NCI-H524 treated with DMSO at 0.1 percent for 48 hours (cell line): ENCODE results near the gene CTNNBIP1.

ENCODE experiments used
- DNase-seq: peaks from one replicate; lab custom pipeline; 2025; lab: John Stamatoyannopoulos, UW

The CTNNBIP1 gene

DNA sequence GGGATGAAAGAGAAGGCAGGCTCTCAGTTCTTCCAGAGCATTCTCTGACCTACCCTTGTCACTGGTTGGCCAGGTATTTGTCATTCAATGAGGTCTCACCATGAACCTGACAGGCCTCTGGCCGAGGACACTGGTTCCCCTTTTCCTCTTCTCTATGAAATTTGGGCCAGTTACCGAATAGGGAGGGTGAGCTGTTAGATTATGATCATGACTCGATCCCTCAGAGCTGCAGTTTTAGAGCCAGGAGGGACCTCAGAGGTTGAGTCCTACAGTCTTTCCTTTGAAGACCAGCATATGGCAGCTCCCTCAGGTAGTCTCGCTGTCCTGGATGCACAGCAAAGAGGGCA lies 56.8 kb downstream of the CTNNBIP1 start:
- DNase-seq = no peak

DNA sequence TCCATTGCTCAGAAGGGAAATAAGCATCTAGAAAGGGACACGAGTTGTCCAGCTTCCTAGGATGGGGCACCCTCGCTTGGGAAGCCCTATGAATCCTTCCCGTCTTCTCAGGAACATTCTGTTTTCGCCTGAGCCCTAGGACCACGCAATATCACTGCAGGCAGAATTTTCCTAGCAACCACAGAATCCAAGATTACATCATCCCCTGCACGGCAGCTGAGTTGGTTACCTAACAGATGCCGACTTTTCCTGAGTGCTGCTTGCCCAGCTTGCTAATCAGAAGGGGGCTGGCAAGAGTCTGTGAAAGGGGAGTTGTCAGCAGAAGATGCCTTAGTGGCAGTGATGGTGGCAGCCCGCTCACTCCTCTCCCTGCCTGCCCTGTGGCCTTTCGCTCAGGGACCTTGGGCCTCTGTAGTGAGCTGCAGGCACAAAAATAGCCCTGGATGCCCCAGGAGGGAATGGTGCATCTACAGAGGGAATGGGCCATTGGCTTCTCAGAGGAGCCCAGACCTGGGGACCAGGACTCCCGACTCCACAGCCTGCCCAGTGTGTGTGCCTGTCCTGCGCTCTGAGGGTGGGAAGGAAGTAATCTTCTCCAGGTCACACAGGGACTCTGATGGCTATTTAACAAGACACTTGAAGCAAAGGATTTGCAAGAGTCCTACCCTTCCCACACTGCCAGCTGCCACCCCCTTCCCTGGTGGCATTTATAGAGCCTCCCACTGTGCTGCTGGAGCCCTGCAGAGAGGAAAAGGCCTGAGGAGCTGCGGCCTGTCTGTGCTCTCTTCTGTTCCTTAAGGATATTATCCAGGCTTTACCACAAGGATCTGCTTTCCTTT lies 57.4 kb downstream of the CTNNBIP1 start:
- peak; percentile 83 for DNase-seq

DNA sequence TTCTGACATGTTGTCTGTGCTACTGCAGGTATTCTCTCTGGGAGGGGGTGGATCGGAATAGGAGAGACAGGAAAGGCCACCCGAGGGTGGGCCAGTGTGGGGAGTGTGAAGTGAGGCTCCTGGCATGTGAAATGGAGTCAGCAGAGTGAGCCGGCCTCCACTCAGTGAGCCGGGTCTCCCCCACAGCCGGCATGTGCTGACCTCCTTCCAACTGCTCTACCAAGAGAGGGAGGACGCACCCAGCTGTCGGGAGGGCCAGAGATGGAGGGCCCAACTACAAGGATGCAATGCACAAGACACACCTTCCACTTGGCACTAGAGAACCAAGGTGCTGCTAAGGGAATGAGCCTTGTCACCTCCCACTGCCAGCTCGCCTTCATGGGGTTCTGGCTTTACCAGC lies 58.1 kb downstream of the CTNNBIP1 start:
- DNase-seq = no peak

DNA sequence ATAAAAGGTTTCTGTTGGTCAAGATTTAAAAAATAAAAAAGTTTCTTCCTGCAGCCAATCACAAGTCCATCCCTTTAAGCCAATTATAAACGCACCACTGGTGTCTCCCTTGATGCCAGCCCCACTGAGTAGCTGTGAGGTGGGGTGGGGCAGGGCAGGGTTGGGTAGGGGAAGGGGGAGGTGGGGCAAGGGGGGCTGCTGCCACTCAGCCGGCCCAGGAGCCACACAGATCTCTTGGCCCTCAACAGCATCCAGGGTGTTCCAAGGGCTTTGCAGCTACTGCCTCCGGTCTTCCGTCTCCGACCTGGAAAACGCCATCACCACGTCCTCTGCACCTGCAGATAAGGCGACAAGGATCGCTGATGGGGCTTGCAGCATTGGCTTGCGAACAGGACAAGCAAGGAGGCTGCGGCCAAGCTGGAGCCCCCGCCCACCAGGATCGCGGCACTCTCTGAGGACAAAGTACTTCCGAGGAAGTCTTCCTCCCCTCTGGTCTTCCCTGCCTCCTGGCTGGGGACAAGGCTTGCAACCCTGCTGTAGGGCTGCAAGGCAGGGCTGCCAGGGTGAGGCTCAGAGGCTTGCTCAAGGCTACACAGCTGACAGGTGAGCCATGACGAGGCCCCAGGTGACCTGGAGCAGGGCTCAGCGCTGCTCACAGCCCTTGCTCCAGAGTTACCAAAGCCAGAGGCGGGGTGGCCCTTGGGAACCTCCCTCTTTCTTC lies 59.5 kb downstream of the CTNNBIP1 start:
- DNase-seq = no peak

DNA sequence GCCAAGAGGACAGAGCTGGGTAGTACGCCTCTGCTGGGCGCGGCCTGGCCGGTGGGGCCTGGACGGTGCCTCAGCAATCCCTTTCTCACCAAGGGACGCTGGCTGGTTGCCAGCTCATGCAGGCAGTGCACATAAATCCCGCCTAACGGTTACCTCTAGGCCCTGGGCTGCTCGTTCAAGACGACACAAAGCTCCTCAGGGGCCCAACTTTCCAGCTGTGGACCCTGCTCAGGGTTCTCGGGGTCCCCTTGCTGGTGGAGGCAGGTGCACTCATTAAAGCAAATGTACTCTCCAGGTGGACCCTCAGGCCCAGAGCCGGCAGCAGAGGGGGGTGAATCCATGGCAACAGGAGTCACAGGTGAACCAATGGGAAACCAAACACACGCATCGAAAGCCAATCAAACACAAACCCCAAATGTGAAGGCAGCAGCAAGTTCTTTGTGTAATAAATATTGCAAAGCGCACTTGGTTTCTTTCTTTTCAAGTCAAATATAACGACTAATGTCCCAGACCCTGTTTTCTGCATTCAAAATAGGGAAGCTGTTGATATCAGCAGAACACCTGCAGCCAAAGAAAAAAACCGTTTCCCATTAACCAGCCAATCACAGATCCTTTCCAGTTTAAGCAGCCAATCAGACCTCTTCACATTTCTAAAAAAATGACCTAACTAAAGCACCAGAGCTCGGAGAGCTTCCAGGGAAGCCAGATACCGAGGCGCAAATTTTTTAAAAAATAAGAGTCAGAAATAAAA lies 60.2 kb downstream of the CTNNBIP1 start:
- DNase-seq = no peak

DNA sequence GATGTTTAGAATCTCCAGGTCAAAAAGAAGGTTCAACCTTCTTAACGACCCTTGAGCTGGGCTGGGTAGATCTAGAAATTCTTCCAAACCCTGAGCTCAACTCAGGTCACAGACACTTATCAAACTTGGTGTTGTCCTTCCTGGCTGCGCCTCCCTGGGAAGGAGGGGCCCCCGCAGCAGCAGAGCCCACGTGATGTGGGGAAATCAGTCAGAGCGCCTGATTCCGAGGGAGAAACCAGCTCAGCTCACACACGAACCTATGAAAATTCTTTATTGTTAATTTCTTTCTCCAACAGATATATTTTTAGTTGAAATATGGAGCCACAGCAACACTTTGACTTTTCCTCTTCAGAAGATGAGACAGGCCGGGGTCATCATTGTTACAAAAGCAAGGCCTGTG lies 62.0 kb downstream of the CTNNBIP1 start:
- DNase-seq = no peak

DNA sequence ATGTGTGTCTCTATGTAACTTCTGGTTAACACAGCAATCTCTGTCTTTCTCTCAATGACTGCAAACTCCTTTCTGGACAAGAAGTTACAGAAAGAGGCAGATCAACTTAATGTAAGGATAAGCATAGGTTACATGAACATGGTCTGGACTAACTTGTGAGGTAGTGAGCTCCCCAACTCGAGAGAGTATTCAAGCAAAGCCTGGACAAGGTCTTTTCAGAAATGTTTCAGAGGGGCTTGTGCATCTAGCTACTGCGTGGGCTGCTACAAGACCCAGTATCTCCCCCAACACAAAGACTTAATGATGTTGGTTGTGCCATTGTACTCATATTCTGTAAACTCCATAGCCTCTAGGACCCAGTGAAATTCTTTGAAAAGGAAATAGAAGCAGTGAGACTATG lies 62.8 kb downstream of the CTNNBIP1 start:
- no peak for DNase-seq

DNA sequence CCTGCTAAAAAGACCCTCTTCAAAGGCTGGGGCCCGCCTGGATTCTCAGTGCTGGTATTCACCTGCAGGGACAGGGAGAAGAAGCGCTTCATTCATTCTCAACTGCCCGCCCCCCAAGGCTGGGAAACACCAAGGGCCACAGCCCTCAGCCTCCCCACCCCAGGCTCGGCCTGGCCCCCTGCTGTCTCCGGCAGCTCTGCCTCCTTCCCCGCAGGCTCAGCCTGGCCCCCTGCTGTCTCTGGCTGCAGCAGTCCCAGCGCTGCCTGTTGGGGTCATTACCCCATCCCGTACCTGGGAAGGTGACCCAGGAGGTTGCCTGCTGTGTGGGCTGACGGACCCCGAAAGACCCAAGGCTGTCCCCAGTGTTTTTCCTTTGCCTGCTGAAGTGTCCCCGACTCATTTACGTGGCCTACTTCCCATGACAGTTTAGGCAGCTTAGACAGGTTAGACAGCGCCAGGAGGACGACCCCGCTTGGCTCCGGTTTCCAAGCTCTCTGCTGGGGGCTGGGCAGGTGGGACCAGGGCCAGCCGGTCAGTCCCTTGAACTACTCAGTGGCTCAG lies 63.4 kb downstream of the CTNNBIP1 start:
- no peak for DNase-seq

DNA sequence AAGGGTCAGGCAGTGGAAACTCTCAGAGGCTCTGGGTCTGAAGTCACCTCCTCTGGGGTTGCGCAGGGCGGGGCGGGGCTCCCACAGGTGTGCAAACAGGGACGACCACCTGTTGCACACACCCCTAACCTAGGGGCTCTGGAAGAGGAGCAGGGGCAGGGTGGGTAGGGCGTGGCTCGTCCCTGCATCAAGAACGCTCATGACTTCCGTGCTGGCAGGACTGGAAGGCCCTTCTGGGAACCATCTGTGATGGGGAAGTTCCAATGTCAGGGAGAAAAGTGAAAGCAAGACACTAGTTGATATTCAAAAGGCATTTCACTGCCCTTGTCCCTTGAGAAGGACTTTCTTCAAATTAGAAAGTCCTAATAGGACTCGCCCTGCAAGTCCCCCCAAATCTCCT lies 64.2 kb downstream of the CTNNBIP1 start:
- DNase-seq = no peak

DNA sequence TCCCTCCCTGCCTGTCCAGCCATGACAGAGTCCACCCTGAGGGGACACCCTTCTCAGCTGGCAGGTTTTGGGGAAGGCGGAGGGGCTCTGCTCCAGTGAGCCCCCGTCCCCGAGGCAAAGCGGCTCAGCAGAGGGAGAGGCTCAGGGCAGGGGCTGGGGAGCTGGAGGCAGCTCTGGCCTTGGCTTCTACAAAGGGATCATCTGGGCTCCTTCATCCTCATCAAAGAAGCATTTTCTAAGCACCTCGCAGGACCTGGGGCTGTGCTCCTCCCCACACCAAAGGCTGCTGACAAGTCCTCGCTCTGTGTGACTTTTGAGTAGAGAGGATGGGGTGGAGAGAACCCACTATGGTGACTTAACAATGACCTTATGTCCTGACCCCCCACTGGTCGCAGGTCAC lies 65.3 kb downstream of the CTNNBIP1 start:
- no peak for DNase-seq

DNA sequence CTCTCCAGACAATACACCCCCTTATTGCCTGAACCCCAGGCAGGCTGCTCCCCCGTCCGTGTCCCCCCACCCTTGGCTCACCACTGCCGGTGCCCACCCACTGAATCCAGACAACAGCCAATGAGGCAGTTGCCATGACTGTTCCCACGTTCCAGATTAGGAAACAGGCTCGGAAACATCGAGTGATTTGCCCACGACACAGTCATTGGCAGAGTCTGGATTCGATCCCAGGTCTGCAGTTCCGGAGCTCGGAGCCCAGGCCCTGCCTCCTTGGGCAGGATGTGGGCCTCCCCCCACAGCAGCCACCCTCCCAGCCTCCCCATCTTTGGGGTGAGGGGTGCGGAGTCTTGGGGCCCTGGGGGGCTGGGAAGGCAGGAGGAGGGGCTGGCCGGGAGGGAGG lies 66.0 kb downstream of the CTNNBIP1 start:
- DNase-seq = no peak

DNA sequence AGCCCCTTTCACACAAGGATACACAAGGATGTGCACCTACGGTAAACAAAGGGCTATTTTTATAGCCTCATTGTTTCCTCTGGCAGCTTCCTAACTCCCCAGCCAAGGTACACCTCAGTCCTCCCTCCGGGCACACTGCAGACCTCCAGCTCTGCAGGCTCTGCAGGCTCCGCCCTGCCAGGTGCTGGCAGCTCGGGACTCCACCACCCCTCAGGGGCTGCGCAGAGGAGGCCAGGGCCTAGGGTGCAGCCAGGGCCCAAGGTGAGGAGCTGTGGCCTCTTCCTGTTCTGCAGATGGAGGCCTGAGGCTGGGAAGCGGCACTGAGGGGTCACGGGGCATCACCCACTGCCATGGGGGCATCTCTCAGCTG lies 66.5 kb downstream of the CTNNBIP1 start:
- no peak for DNase-seq

DNA sequence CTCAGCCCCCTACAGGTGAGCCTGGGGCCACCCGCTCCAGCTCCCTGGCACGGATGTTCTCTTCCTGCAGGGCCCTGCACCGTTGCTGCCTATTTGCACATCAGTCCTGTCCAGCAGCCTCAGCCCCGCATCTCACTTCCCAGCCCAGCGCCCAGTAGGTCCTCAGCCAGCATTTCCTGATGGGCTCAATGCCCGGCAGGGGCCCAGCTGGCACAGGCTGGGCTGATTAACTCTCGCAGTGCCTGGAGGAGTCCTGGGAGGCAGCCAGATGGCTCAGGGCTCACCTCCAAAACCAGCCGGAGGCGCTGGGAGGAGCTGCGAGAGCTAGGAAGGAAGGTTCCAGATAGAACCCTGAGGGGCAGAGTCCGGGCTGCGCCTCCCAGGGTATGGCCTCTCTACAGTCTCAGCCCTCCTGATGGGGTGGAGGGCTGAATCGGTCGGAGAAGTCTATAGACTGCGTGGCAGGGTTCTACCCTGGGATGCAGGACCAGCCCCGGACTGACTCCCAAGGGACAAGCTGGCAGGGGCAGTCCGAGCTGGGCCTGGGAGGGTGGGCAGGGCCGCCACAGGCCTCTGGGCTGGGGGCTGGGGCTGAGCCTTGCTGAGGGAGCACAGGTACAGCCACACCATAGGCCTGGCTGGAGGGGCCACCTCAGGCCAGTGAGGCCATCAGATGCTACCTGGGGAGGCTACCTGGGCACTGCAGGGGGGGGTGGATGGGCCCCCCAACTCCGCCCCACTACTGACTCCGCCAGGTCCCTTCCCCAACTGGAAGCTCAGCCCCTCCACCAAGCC lies 67.1 kb downstream of the CTNNBIP1 start:
- no peak for DNase-seq

DNA sequence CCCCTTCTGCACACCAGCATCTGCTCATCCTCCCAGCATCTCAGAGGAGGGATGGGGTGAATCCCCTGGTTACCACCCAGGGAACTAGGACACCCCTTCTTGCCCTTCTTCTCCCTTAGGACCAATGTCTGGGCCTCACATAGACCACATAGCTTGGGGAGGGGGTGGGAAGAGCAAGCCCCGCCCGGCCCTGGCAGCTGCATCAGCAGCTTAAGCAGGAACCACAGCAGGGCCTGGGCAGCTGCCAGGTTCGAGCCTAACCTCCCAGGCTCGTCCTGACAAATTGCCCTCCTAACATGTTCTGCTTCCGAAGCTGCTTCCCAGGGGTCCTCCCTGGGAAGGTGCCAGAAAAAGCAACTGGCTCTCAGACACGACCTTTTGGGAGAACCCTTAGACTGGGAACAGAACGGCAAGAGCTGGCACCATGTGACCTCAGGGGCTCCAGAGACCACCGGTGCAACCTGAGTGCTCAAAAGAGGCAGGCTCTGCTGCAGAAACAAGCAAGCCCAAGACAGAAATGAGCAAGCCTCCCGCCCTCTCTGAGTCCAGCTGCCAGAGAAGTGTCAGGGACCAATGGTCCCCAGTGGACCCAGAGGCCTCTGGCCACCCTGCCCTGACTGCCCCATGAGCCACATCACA lies 67.9 kb downstream of the CTNNBIP1 start:
- DNase-seq = no peak

DNA sequence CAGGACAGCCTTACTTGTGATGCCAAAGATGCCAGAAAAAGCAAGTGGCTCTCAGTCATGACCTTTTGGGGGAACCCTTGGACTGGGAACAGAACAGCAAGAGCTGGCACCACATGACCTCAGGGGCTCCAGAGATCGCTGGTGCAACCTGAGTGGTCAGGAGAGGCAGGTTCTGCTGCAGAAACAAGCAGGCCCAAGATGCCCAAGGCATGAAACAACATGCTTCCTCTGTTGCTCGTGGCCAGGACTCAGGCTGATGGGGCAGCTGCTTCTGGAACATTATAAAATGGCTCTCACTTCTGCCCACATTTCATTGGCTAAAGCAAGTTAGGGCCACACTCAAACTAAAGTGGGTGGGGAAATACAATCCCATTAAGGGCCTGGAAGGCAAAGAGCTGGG lies 68.6 kb downstream of the CTNNBIP1 start:
- no peak for DNase-seq

DNA sequence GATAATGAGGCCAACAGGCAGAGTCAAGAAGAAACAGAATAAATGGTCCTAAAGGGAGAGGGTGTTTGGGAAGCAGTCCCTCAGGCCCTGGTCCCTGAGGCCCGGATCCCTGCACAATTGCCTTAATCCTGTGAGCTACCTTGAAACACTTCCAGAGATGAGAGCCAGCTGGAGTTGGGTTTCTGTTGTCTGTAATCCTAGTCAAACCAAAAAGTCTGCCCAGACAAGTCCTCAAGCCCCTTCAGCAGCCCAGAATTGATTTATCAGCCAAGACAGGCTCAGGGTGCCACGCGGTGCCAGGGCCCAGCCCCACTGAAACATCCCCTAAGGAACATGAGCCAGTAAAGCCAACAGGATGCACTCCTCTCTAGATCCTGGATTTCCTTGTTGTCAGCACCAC lies 69.9 kb downstream of the CTNNBIP1 start:
- peak; percentile 93 for DNase-seq

DNA sequence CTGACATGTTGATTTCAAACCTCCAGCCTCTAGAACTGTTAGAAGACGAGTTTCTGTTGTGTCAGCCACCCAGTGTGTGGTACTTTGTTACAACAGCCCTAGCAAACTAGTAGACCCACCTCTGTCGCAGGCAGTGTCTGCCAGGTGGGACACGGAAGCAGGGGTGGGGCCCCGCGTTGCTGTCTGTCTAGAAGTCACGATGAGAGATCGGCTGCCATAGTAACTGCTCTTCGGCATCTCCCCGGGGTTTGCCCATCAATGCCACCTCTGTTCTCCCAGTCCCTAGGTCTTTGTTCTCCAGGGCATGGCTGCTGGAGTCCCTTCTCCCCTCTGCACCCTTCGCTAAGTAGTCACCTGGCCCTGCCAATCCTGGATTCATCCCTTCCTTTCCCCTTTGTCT lies 71.1 kb downstream of the CTNNBIP1 start:
- DNase-seq = no peak

DNA sequence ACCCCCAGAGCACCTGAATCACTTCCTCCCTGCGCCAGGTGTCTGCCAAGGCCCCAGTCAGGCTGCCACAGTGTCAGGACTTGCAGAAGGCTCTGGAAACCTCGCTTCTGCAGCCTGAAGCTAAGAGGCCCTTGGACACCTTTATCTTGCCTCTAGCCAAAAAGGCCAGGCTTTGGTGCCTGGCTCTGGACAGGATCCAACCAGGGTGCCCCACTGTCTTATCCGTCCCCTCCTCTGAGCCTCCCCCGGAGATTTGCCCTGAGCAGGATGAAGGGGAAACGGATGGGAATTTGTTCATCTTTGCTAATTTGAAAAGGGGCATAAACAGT lies 73.5 kb downstream of the CTNNBIP1 start:
- DNase-seq = no peak

DNA sequence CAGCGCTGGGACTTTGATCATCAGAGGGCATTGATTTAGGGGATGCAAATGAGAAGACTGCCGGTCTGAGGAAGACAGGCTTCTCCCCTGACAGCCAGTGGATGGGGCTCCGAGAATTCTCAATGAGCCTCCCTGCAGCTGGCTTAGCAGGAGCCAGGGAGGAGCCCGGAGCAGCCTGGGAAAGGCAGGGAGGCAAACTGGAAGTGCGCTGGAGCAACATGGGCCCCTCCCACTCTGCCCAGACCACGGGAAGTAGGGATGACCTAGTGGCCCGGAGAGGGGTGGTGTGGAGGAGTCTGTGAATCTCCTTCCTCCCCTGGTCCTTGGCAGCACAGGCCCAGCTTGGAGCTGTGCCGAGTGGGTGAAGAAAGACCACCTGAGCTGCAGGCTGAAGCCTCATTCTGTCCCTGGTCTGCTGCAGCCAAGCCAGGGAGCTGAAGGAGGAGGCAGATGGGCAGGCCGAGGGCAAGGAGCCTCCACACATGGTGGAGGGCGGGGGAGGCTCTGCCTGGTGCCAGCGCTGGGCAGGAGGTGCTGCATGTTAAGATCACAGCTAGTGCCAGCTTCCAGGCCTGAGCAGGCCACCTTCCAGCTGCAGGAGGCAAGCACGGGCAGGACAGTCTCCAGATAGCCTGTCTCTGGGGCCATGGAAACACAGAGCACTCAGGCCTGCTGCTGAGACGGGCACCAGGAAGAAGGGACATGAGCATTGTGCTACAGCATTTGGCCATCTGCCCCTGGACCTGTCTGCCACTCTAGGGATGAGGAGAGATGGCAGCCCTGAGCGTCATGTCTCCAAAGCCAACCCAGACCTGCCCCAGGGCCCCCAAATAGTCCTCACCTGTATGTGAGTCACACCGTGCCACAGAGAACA lies 74.1 kb downstream of the CTNNBIP1 start:
- DNase-seq = no peak

DNA sequence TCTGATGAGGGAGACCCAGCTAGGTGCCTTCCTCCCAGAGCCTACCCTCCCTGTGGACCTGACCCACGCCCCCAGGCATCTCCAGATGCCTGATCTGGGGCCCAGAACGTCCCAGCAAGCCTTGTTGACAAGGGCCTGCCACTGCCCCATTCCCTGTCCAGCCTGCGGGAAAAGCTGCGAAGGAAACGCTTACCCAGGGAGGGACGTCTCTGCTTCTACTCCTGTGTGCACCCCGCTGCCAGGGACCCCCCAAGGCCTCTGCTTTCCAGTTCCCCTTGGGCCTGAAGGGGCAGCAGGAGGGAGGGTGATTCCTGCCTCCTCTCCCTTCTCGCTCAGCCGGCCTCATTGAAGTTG lies 74.7 kb downstream of the CTNNBIP1 start:
- no peak for DNase-seq

DNA sequence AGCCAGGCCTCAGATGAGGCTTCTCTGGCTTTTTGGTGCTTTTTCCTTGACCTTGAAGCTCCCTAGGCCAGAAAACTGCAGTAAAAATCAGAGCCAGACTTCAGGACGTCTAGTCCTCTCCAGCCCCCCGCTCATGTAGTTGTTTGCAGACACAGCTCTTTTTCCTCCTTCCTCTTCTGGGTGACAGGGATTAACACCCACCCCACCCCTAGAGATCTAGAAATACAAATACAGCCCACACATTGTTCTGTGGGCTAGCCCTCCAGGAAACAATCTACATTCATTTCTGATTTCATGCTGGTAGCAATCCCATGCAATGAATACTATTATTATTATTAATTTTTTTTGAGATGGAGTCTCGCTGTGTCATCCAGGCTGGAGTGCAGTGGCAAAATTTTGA lies 76.4 kb downstream of the CTNNBIP1 start:
- no peak for DNase-seq
